Melanocyte of skin (primary cell): ENCODE data around the gene ACAP1. TPM values are rescaled to one million over a fixed set of nuclear protein-coding genes. Genes with fewer than 3 reads are reported as not detected.

Experiments used
- small RNA-seq, 2 donors: library from RNA; depleted of rRNA; stranded (forward); fragments of <200 nt; gene quantifications; one replicate each; pipeline ENCODE3, GENCODE V24; 2012
- total RNA-seq, 2 donors: library from RNA; depleted of rRNA; stranded (reverse); fragments of >200 nt; gene quantifications; 2 replicates each; pipeline ENCODE4 v1.2.3, GENCODE V29; 2012

Gene ACAP1, protein sequence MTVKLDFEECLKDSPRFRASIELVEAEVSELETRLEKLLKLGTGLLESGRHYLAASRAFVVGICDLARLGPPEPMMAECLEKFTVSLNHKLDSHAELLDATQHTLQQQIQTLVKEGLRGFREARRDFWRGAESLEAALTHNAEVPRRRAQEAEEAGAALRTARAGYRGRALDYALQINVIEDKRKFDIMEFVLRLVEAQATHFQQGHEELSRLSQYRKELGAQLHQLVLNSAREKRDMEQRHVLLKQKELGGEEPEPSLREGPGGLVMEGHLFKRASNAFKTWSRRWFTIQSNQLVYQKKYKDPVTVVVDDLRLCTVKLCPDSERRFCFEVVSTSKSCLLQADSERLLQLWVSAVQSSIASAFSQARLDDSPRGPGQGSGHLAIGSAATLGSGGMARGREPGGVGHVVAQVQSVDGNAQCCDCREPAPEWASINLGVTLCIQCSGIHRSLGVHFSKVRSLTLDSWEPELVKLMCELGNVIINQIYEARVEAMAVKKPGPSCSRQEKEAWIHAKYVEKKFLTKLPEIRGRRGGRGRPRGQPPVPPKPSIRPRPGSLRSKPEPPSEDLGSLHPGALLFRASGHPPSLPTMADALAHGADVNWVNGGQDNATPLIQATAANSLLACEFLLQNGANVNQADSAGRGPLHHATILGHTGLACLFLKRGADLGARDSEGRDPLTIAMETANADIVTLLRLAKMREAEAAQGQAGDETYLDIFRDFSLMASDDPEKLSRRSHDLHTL
- total RNA-seq = under 1 TPM in 1 of 2 donors, not detected in 1; 0.67 TPM

DNA sequence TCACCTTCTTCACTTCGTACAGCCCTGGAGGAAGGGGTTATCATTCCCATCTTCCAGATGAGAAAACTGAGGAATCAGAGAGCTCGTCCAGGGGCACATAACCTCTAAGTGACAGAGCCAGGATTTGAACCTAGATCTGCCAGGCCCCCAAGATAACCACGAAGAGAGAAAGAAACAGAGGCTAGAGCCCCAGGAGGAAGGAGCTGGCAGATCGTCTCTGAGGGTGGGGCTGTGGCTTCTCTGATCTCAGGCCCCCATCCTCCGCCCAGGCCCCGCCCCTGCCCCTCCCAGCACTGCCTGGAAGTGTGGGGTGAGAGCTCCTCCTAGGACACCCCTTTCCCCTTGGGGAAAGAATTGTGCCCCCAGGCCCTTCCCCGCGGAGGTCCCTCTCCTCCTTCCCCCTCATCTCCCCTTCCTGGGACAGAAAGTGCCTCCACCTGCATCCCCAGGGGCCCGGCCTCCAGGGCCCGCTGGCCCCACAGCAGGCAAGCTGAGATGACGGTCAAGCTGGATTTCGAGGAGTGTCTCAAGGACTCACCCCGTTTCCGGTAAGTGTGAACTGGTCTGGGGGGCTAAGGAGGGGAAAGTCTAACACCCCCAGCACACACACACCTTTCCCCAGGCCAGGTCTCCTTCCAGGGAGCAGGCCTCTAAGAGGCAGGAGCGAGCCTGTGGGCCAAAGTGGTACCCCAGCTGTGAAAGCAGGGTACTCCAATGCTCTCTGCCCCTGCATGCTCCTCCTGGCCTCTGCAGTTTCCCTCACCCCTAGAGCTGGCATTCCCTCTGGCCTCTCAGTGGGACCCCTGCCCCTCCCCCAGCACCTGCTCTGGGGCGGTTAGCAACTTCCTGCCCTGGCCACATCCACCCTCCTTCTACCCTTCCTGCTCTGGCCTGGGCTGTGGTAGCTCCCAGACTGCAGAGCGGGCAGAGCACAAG, at the start of gene ACAP1:
ACAP1 (plus strand) TSS at position 290 of the 936 bp plus-strand sequence; CDS start at position 496, 206 bp downstream.

DNA sequence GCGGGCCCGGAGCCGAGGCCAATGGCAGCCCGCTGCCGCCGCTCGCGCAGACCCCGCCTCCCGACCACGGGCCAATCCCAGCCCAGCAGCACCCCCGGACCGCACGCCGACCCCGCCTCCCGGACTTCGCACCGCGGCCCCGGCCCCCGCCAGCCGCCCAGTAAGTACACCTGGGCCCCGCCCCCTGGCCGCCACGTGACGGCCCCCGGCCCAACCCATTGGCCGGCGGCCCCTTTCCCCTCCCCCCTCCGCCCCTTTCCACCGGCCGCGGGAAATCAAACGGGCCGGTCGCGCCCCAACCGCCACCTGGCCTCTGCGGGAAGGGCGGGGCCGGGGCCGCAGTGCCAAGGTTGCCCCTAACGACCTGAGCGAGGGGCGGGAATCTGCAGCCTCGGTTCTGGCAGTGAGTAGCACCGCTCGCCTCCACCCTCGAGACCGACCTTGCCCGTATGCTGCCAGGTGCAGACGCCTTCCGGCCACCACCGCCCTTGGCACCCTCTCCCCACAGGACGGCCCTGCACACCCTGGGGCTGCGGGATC, 41.6 kb upstream of the ACAP1 start, which contains the start of gene YBX2:
YBX2 (minus strand) TSS at position 26 of the 540 bp plus-strand sequence. CDS start 139 bp downstream, outside the sequence.

DNA sequence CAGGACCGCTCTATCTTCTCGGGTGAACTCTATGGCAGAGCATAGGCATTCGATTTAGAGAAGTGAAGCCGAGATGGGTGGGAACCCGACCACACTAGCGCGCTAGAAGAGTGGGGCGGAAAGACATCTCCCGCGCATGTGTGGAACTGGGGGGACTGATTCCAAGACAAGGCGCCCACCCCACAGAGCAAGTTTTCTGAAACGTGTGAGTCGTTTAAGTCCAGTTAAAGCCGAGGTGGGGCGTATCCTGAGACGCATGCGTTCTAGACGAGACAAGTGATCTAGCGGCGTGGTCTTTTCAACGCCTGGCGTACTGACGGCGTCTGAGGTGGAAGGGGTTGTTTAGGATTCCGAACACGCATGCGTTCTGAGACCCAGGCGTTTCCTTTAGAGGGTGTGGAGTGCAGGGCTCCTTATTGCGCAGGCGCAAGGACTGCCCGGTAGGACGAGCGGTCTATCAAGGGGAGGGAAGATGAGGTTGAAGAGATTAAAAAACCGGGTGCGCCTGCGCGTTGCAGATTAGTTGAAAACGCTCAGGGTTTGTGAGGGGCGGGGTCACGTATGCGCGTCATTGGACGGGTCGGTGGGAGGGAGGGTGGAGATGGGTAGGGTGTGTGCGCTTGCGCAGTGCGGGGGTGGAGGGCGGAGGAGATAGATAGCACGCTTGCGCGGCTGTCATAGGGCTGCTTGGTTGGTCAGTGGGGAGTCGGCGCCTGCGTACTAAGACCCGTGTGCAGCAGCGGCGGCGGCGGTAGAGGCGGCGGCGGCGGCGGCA, 29.2 kb upstream of the ACAP1 start, which contains the start of gene EIF5A:
EIF5A (plus strand) TSS at position 718 of the 775 bp plus-strand sequence. CDS start 2,008 bp downstream, outside the sequence.

DNA sequence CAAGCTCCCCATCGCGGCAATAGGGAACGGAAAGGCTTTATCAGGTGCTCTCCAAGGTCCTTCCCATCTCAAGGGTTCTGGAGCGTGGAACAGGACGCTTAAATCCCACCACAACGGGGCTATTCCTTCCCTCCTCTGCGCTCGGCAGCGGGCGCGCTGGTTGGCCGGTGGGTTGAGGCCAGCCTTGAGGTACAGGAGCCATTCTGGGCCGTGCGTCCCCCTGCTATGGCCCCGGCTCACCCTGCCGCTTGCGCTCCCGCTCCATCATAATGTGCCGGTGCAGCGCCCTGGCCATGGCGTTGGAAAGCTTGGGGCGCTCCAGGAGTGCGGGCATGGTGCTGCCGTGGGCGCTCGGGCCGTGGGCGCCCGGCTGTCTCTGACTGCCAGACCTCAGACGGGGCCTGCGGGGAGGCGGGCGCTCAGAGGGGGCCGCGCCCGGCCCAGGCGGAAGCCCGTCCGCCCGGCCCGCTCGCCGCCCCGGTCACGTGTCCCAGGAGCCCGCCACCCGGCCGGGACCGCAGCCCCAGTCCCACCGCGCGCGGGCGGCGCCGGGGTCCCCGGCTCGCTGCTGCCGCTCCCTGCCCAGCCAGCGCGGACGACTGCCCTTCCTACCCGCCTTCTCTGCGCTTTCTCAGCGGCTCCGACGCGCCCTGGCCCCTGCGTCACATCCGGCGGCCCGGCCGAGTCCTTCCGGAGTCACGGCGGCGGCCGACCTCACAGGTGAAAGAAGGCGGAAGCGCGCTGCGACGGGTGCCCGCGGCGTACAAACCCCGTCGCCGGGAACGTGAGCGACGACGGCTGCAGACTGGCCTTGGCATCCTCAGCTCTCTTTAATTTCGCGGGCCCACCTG, 21.4 kb upstream of the ACAP1 start, which contains the start of gene GPS2:
GPS2 (minus strand) TSS at position 642 of the 851 bp plus-strand sequence; CDS start at position 334, 308 bp downstream.

DNA sequence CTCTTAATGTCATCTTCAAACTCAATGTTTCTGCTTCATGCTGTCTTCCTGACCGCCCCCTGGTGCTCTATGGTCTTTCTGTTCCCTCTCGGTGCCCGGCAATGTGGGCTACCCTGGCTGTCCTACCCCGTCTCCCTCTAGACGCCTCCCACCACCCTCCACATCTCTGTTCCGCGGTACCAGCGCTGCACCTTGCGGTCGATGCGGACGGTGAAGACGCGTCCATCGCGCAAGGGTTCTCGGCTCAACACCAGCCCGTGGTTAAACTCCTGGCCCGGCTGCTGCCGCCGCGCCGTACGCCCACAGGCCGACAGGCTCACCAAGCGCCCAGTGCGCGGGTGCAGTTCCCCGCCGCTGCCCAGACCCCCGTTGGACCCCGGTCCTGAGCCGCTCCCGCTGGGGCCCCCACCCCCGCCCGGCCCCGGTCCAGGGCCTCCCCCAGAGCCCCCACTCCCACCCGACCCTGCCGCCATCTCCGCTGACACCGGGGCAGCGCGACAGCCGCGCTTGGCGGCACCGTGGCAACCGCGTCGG, 7.4 kb upstream of the ACAP1 start, which contains the start of gene NEURL4:
NEURL4 (minus strand) TSS at position 496 of the 534 bp plus-strand sequence; CDS start at position 473, 23 bp downstream.

DNA sequence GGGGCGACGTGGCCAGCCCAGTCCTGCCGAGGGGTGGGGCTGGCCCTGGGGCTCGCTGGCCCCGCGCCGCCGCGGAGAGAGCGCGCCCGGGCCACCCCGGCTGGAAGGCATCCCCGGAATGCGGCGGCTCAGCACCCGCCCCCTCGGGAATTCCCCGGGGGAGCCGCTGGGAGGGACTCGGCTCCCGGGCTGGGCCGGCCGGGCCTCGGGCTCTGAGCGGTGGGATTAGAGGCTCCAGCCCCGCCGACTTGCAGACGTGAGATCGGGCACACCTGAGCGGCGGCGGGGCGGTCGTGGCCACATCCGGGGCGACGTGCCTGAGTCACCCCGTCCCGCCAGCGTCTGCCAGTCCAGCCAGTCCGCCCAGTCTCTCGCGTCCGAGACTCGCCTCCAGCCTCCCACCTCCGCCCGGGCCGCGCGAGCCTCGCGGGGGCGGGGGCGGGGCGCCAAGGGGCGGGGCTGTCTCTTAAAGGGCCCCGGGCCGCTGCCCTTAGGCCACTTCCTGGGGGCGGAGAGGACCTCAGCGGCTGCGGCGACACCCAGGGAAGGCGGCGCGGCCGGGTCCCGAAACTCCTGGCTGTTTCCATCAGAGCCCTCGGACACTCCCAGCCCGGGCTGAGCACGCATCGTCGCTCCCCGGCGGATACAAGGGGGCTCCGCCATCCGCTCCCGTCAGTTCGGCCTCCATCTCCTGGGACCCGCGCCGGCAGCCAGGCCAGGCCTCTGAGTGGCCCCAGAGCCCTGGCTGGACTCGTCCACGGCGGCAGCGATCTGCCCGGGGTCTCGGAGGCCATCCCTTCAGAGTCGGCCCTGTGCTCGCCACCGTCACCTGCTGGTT, 15.6 kb downstream of the ACAP1 start, which contains the start of gene KCTD11:
KCTD11 (plus strand) TSS at position 498 of the 838 bp plus-strand sequence.

DNA sequence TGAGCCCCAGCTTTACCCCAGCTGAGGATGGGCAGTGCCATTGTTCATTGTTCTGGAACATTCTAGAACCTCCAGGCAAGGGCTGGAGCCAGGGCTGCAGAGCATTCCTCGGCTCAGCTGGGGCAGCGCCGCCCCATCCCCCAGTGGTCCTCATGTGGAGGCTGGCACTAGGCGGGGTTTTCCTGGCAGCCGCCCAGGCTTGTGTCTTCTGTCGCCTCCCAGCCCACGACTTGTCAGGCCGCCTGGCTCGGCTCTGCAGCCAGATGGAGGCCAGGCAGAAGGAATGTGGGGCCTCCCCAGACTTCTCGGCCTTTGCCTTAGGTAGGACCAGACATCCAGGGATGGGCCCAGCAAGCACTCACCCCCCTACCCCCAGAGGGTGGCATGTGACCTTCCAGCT, 18.7 kb downstream of the ACAP1 start, which contains the start of gene TMEM95:
TMEM95 (plus strand) TSS at position 104 of the 400 bp plus-strand sequence; CDS start at position 153, 49 bp downstream.

DNA sequence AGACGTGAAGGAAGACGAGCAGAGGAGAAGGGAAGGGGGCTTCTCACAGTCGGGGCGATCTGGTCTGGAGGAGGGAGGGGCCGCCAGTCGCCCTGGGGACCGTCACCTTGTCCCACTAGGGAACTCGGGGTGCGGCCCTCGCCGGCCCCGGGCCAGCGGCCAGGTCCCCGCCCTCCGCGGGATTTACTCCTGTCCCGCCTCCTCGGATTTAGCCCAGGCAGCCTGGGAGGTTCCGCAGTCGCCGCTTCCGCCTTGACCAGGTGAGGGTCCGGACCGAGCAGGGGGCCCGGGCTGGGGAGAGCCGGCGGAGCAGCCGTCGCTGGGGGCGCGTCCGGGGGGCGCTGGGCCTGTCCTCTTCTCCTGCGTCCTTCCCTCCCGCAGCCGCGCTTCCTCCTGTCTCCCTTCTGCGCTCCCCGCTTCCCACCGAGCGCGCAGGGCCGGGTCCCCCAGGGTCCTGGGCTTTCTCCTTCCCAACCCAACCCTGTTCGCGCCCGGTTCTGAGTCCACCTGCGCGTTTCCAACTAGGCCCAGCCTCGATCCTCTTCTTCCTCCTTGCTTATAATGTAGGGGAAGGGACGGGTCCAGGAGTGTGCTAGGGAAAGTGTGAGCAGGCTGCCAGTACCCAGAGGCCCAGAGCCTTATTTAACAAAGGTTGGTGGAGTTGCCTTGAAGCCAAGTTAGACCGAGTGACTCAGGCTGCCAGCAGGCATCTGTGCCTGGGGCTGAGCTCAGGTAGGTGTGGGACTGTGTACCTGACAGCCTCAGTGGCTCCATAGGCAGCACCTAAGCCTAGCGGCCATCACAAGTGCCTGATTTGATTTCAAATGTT, 44.7 kb downstream of the ACAP1 start, which contains the start of gene TNK1:
TNK1 (plus strand) TSS at position 235 of the 829 bp plus-strand sequence. CDS start 1,838 bp downstream, outside the sequence.

DNA sequence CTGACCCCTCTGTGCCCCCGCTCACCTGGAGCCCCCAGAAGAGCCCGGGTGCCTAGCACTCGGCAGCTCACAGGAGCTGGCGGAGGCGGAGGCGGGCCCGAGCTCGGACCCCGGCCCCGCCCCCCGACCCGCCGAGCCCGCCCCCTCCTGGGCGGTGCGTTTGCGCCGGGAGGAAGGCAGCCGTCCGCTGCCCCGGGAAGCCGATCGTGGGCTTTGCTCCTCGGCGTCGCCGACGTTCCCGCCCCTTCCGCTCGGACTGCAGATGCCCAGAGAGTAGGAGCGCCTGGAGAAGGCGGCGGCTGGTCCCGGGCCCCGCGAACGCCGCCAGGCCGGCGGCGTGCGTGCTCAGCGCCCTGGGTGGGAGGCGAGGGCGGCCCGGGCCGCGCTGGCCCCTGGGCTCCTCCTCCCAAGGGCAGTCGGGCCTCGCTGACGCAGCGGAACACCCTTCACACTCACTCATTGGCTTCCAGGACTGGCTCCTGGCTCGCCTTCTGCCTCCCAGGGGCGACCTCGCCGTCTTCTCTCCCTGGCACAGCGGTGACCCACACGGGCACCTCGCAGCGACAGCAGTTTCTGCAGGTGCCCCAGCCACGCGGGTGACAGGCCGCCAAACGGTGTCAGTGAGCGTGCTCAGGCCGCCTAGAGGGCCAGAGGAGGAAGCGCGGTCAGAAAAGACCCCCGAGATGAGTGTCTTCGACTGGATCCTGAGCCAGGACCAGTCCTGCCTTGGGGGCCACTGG, 58.3 kb downstream of the ACAP1 start, which contains the start of gene PLSCR3:
PLSCR3 (minus strand) TSS at position 74 of the 740 bp plus-strand sequence. CDS start 415 bp downstream, outside the sequence.

Small RNA genes lying within 50 kb of the gene (small RNA-seq; reads per million reads assigned to genes)
- gene AC026954.2 = 0 reads per million in 2 donors

Other genes starting within 250 kb of the ACAP1 start
- gene ASGR2, start 221.7 kb upstream of the ACAP1 start, total RNA-seq = not detected
- under 1 TPM; 0.33 to 0.34 TPM for gene ASGR1, start 157.2 kb upstream of the ACAP1 start, total RNA-seq
- 1 to 10 TPM; 6.2 to 9.7 TPM for gene DLG4, start 116.7 kb upstream of the ACAP1 start, total RNA-seq
- gene ACADVL, start 116.6 kb upstream of the ACAP1 start, total RNA-seq = 100 to 1,000 TPM in 1 of 2 donors, 10 to 100 TPM in 1; 86.6 to 149 TPM
- 100 to 1,000 TPM in 1 of 2 donors, 10 to 100 TPM in 1; 98.6 to 107 TPM for gene DVL2, start 102.0 kb upstream of the ACAP1 start, total RNA-seq
- 10 to 100 TPM; 65.7 to 80.9 TPM for gene PHF23, start 97.1 kb upstream of the ACAP1 start, total RNA-seq
- gene GABARAP, start 94.1 kb upstream of the ACAP1 start, total RNA-seq = 100 to 1,000 TPM; 165 to 225 TPM
- gene CTDNEP1, start 84.8 kb upstream of the ACAP1 start, total RNA-seq = 10 to 100 TPM; 18.6 to 30.3 TPM
- gene ELP5, start 84.3 kb upstream of the ACAP1 start, total RNA-seq = 10 to 100 TPM; 33.7 to 47.3 TPM
- under 1 TPM; 0.69 to 1.00 TPM for gene CLDN7, start 74.1 kb upstream of the ACAP1 start, total RNA-seq
- under 1 TPM; under 0.01 to 0.34 TPM for gene SLC2A4, start 54.8 kb upstream of the ACAP1 start, total RNA-seq
- gene YBX2, start 41.9 kb upstream of the ACAP1 start, total RNA-seq = under 1 TPM in 1 of 2 donors, not detected in 1; 0.67 TPM
- 100 to 1,000 TPM; 830 to 988 TPM for gene EIF5A, start 28.9 kb upstream of the ACAP1 start, total RNA-seq
- gene GPS2, start 21.2 kb upstream of the ACAP1 start, total RNA-seq = 10 to 100 TPM; 74.7 to 87.2 TPM
- 10 to 100 TPM; 14.8 to 16.7 TPM for gene NEURL4, start 7.2 kb upstream of the ACAP1 start, total RNA-seq
- 1 to 10 TPM; 1.3 to 3.4 TPM for gene KCTD11, start 15.6 kb downstream of the ACAP1 start, total RNA-seq
- not detected for gene TMEM95, start 18.6 kb downstream of the ACAP1 start, total RNA-seq
- gene TNK1, start 44.6 kb downstream of the ACAP1 start, total RNA-seq = under 1 TPM; 0.69 to 1.00 TPM
- gene PLSCR3, start 58.0 kb downstream of the ACAP1 start, total RNA-seq = 10 to 100 TPM in 1 of 2 donors, 1 to 10 TPM in 1; 9.6 to 12.0 TPM
- 100 to 1,000 TPM in 1 of 2 donors, 10 to 100 TPM in 1; 73.0 to 107 TPM for gene TMEM256, start 67.6 kb downstream of the ACAP1 start, total RNA-seq
- gene NLGN2, start 71.3 kb downstream of the ACAP1 start, total RNA-seq = 1 to 10 TPM; 4.0 to 4.1 TPM
- gene SPEM1, start 83.8 kb downstream of the ACAP1 start, total RNA-seq = not detected
- not detected for gene SPEM2, start 89.1 kb downstream of the ACAP1 start, total RNA-seq
- gene SPEM3, start 92.3 kb downstream of the ACAP1 start, total RNA-seq = not detected
- gene TMEM102, start 98.9 kb downstream of the ACAP1 start, total RNA-seq = 1 to 10 TPM; 7.3 to 7.9 TPM
- gene FGF11, start 103.0 kb downstream of the ACAP1 start, total RNA-seq = under 1 TPM; under 0.01 to 0.33 TPM
- 1 to 10 TPM; 5.5 to 5.7 TPM for gene CHRNB1, start 108.5 kb downstream of the ACAP1 start, total RNA-seq
- gene ZBTB4, start 143.1 kb downstream of the ACAP1 start, total RNA-seq = 10 to 100 TPM; 16.3 to 23.1 TPM
- not detected for gene SLC35G6, start 144.9 kb downstream of the ACAP1 start, total RNA-seq
- 10 to 100 TPM; 95.3 to 96.9 TPM for gene POLR2A, start 147.8 kb downstream of the ACAP1 start, total RNA-seq
- 10 to 100 TPM; 14.8 to 19.3 TPM for gene TNFSF12, start 212.5 kb downstream of the ACAP1 start, total RNA-seq
- gene TNFSF13, start 222.2 kb downstream of the ACAP1 start, total RNA-seq = 1 to 10 TPM; 2.4 to 2.7 TPM
- gene SENP3, start 225.4 kb downstream of the ACAP1 start, total RNA-seq = 100 to 1,000 TPM in 1 of 2 donors, 10 to 100 TPM in 1; 67.4 to 114 TPM
- 10 to 100 TPM; 18.3 to 20.0 TPM for gene CD68, start 243.1 kb downstream of the ACAP1 start, total RNA-seq
- 100 to 1,000 TPM; 181 to 189 TPM for gene MPDU1, start 247.3 kb downstream of the ACAP1 start, total RNA-seq